Right lobe of liver (tissue), 6 donors: ENCODE data around the gene C14orf132. TPM values are rescaled to one million over a fixed set of nuclear protein-coding genes. Genes with fewer than 3 reads are reported as not detected.

ENCODE experiments used
- ATAC-seq, 4 donors: fragments of 200-7000 bp; cut with Tn5 transposase; one replicate each; pipeline ENCODE4 v1.9.1; 2020; ENCODE audit warnings: mild to moderate bottlenecking in 4 of 4, moderate library complexity in 4 of 4
- DNase-seq, 3 donors: peaks; one replicate each; pipeline ENCODE4 v3.0.0-alpha.2; 2020
- H3K27ac ChIP-seq, 3 donors: fragments of 200-600 bp; one replicate each; pipeline ENCODE4 v1.8.0; 2022
- H3K27me3 ChIP-seq, 2 donors: fragments of 200-600 bp; one replicate each; pipeline ENCODE4 v1.8.0; 2022
- H3K36me3 ChIP-seq, 4 donors: fragments of 200-600 bp; sonication (generic) in 1 of 4; one replicate each; pipeline versions ENCODE4 v1.5.1 to v1.8.0; 2017 to 2022; ENCODE audit warnings: control low read depth in 1 of 4
- H3K4me1 ChIP-seq, 4 donors: fragments of 200-600 bp; sonication (generic) in 1 of 4; one replicate each; pipeline versions ENCODE4 v1.5.1 to v1.8.0; 2017 to 2022; ENCODE audit warnings: control low read depth in 1 of 4
- H3K4me3 ChIP-seq, 3 donors: fragments of 200-600 bp; one replicate each; pipeline ENCODE4 v1.8.0; 2022
- H3K9me3 ChIP-seq, 4 donors: fragments of 200-600 bp; sonication (generic) in 1 of 4; one replicate each; pipeline versions ENCODE4 v1.5.1 to v1.8.0; 2017 to 2022; ENCODE audit warnings: control low read depth in 1 of 4
- POLR2A ChIP-seq: fragments of 450-650 bp; IDR thresholded peaks from one replicate; pipeline ENCODE4 v1.6.1; 2017; ENCODE audit warnings: antibody characterized with exemption, mild to moderate bottlenecking
- WGBS: methylation state at CpG from one replicate; pipeline ENCODE4 v1.1.6; 2018; ENCODE audit warnings: low coverage, low lambda C conversion rate; ENCODE audit not compliant: insufficient coverage; ENCODE audit errors: missing lambda C conversion rate; 5-methylcytosine and 5-hydroxymethylcytosine counted together
- intact Hi-C, 2 donors: fragments of 100-400 bp; cut with DNase I; formaldehyde crosslinking; loops; one replicate each; pipeline versions ENCODE4 v1.11.2 to v1.14.1; 2022
- total RNA-seq, 6 experiments: library from RNA; depleted of rRNA in 2 of 6; stranded (reverse); fragments of >200 nt in 2 of 6; fragmentation: NEBNext Ultra II Directional in 3 of 6; extraction: Animal tissue kit (Norgen Biotek cat#: 25700) in 3 of 6; gene quantifications; one replicate each; pipeline versions ENCODE4 v1.1.0 to v1.2.4, GENCODE V29; 2016 to 2023
- TF ChIP-seq, protein P1 (sequence below), 4 donors: fragments of 200-600 bp in 3 of 4; fragments of 450-650 bp in 1 of 4; IDR thresholded peaks; one replicate each; pipeline versions ENCODE4 v1.5.1 to v1.8.0; 2016 to 2022; ENCODE audit warnings: antibody characterized with exemption in 4 of 4, mild to moderate bottlenecking in 2 of 4
- donor health status: DM: no; HTN: yes; CAD: no.
- donor health status: DM: no; HTN: no; CAD: no.
- donor health status: DM: no; HTN: no; CAD: no.
- donor health status: DM: no; HTN: yes; CAD: no.
- donor health status: DM: no; HTN: yes; CAD: no.

C14orf132 gene
- total RNA-seq, 6 experiments from 2014 or later = 1.7 to 6.9 (median 3.3) TPM

DNA sequence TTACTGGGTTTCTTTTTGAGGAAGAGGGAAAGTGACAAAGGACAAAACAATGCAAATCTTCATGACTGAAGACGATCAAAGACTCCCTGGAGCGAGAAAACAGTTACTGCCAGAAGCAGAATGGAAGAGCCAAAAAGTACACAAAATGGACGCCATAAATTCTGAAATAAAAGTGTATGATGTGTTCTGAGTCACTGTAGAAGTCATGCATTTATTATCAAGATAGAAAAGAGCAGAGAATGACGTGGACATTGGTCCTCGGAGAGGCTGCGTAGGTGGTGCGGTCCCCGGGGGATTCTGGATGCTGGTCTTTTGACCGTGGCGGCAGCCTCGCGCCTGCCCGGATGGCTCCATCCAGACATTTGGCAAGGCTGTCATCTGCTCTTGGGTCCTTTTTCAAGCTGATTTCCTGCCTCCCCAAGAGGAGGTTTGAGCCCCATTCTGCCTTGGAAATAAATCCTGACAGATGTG, 52.8 kb downstream of the C14orf132 start:
- no peak for ATAC-seq

DNA sequence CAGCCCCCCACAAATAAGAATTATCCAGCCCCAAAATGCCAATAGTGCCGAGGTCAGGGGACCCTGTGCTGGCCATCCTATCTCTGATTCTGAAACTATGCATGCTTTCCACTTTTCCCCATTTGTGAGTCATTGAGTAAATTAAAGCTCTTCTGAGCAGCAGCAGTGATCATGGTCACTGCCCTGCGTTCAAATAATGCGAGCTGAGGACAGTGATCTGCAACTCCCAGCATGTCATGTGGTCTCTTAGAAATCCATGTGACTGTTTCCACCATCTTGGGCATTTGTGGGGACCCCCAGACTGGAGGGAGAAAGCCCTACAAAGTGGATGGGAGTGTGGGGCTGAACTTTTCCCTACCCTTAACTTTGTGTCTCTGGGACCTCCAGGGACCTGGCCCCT, 53.8 kb downstream of the C14orf132 start:
- ATAC-seq (no peak), DNase-seq (no peak)
- Histone ChIP-seq H3K4me1 (peaks cover 0 to 29% (median 14%) of the 10 kb centered on the region in 4 donors), H3K27ac (no peak overlapping the region), H3K9me3 (no peaks in the 10 kb centered on the region), H3K27me3 (no peaks in the 10 kb centered on the region), H3K36me3 (no peaks in the 10 kb centered on the region), H3K4me3 (no peak overlapping the region)
- TF ChIP-seq, protein P1, sequence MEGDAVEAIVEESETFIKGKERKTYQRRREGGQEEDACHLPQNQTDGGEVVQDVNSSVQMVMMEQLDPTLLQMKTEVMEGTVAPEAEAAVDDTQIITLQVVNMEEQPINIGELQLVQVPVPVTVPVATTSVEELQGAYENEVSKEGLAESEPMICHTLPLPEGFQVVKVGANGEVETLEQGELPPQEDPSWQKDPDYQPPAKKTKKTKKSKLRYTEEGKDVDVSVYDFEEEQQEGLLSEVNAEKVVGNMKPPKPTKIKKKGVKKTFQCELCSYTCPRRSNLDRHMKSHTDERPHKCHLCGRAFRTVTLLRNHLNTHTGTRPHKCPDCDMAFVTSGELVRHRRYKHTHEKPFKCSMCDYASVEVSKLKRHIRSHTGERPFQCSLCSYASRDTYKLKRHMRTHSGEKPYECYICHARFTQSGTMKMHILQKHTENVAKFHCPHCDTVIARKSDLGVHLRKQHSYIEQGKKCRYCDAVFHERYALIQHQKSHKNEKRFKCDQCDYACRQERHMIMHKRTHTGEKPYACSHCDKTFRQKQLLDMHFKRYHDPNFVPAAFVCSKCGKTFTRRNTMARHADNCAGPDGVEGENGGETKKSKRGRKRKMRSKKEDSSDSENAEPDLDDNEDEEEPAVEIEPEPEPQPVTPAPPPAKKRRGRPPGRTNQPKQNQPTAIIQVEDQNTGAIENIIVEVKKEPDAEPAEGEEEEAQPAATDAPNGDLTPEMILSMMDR (IDR thresholded peaks at IDR 0.05) = no peak
- no peak for TF ChIP-seq POLR2A
- 86% methylated on average over 1 of the region's 3 CpGs for WGBS
- intact Hi-C loops = loop anchor here in 1 of 2 donors (10.0 kb wide), 1 partner anchor 88 kb away; no protein-coding TSS in a partner anchor

More for the DNA sequence above, 52.8 kb downstream of the C14orf132 start:
- TF ChIP-seq, protein P1 (IDR thresholded peaks at IDR 0.05) = no peak
- TF ChIP-seq POLR2A = no peak
- intact Hi-C loops = loop anchor here in 1 of 2 donors (10.0 kb wide), 1 partner anchor 87 kb away; no protein-coding TSS in a partner anchor
- Histone ChIP-seq H3K27ac (no peak overlapping the region), H3K4me3 (no peak overlapping the region), H3K36me3 (peaks cover 0 to 2% (median 0%) of the 10 kb centered on the region in 4 donors), H3K9me3 (no peaks in the 10 kb centered on the region), H3K27me3 (no peaks in the 10 kb centered on the region), H3K4me1 (peaks cover 0 to 26% (median 11%) of the 10 kb centered on the region in 4 donors)
- peak in 2 of 3 donors; percentile 10 to 17 for DNase-seq
- WGBS = 59% methylated on average over 4 of the region's 13 CpGs

DNA sequence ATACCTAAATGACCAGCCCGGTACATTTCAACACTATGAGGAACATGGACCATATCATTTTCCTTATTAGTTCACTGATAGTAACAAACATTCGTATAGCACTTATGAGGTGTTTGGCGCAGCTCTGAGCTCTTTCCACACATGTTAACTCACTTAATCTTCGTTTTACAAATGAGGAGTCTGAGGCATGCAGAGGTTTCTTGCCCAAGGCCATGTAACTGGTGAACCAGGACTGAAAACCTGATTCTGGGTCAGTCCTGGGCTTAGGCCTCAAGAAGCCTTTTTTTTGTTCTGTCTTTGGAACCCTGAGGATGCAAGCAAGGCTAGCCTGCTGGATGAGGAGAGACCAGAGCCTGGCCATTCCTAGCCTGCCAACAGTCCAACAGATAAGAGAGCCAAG, 55.0 kb downstream of the C14orf132 start:
- ATAC-seq = no peak
- no peak for DNase-seq
- H3K36me3 ChIP-seq = no peaks in the 10 kb centered on the region
- H3K4me1 ChIP-seq = peaks cover 0 to 36% (median 20%) of the 10 kb centered on the region in 4 donors
- intact Hi-C loops = loop anchor here in 1 of 2 donors (10.0 kb wide), 1 partner anchor 89 kb away; no protein-coding TSS in a partner anchor
- H3K27me3 ChIP-seq = no peaks in the 10 kb centered on the region
- TF ChIP-seq, protein P1 (IDR thresholded peaks at IDR 0.05) = no peak
- no peak for TF ChIP-seq POLR2A
- H3K9me3 ChIP-seq = no peaks in the 10 kb centered on the region
- no peak overlapping the region for H3K4me3 ChIP-seq
- 98% methylated on average over 4 of the region's 4 CpGs for WGBS
- H3K27ac ChIP-seq = no peak overlapping the region

DNA sequence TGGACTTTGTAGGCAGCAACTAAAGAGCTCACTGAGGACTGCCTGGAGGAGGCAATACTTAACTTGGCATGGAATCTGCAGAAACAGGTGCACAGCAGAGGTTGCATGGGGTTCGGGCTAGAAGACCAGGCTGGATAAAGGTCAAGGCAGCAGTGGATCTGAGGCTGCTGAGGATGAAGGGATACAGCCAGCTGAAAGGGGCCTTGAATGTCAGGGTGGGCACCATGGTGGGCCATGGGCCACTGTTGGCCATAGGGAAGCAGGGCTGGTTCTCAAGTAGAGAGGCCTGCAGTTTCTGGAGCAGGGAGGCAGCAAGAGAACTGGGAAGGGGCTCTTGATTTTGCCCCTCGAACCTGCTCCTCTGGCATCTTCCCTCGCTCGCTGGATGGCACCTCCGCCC, 55.5 kb downstream of the C14orf132 start:
- no peak overlapping the region for H3K4me3 ChIP-seq
- TF ChIP-seq, protein P1 (IDR thresholded peaks at IDR 0.05) = no peak
- TF ChIP-seq POLR2A = no peak
- no peaks in the 10 kb centered on the region for H3K27me3 ChIP-seq
- no peaks in the 10 kb centered on the region for H3K9me3 ChIP-seq
- 80% methylated on average over 1 of the region's 5 CpGs for WGBS
- H3K27ac ChIP-seq = peak overlapping the region in 1 of 3 donors; percentile 89
- ATAC-seq (no peak), DNase-seq (no peak)
- H3K36me3 ChIP-seq = no peaks in the 10 kb centered on the region
- intact Hi-C loops = loop anchor here in 1 of 2 donors (10.0 kb wide), 1 partner anchor 90 kb away; no protein-coding TSS in a partner anchor
- H3K4me1 ChIP-seq = peaks cover 0 to 38% (median 20%) of the 10 kb centered on the region in 4 donors
